Right cardiac atrium (tissue), 5 donors: ENCODE results near the gene ARMH4. TPM values are rescaled to one million over a fixed set of nuclear protein-coding genes. Genes with fewer than 3 reads are reported as not detected.
A peak's percentile ranks its signal among the peaks of the same experiment; 100 is the strongest.

ENCODE experiments used
- ATAC-seq, 2 donors: fragments of 200-7000 bp; cut with Tn5 transposase; one replicate each; pipeline versions ENCODE4 v1.8.0 to v1.9.1; 2020; ENCODE audit warnings: moderate library complexity in 2 of 2, mild to moderate bottlenecking in 1 of 2
- DNase-seq, 3 donors: peaks; one replicate each; pipeline ENCODE4 v3.0.0-alpha.2; 2020
- H3K27ac ChIP-seq: one replicate; pipeline ENCODE4 v1.5.1; 2013; ENCODE audit warnings: mild to moderate bottlenecking, low read length, control low read depth, moderate library complexity
- H3K27me3 ChIP-seq: one replicate; pipeline ENCODE4 v1.6.1; 2013; ENCODE audit not compliant: control insufficient read depth, insufficient read depth
- H3K4me1 ChIP-seq: one replicate; pipeline ENCODE4 v1.6.1; 2013; ENCODE audit warnings: low read length; ENCODE audit not compliant: control insufficient read depth, insufficient read depth
- H3K4me3 ChIP-seq: one replicate; pipeline ENCODE4 v1.5.1; 2013; ENCODE audit warnings: low read length, control low read depth
- H3K9me3 ChIP-seq: one replicate; pipeline ENCODE4 v1.6.1; 2013; ENCODE audit warnings: low read length; ENCODE audit not compliant: control insufficient read depth
- WGBS: extraction: QIAGEN DNeasy Blood & Tissue Kit; methylation state at CpG from one replicate; pipeline ENCODE4 v1.1.7; 2013; 5-methylcytosine and 5-hydroxymethylcytosine counted together
- intact Hi-C, 4 donors: fragments of 100-400 bp; cut with DNase I; formaldehyde crosslinking; loops; one replicate each; pipeline versions ENCODE4 v1.11.0 to v1.14.0; 2022 to 2023
- long read RNA-seq, 4 donors: library from polyadenylated mRNA; unstranded; transcript quantifications; one replicate each; pipeline ENCODE4 v2.0.0, GENCODE V29; 2020 to 2021
- polyA plus RNA-seq: library from polyadenylated mRNA; stranded (reverse); fragments of 200-250 nt; gene quantifications from one replicate; pipeline ENCODE4 v1.2.3, GENCODE V29; 2013
- total RNA-seq, 4 donors: library from RNA; stranded (reverse); fragmentation: NEBNext Ultra II Directional; extraction: Animal tissue kit (Norgen Biotek cat#: 25700); gene quantifications; one replicate each; pipeline ENCODE4 v1.2.1, GENCODE V29; 2021
- donor health status: healthy with polysubstance abuse.
- donor health status: DM: no; HTN: yes; CAD: no.
- donor health status: DM: no; HTN: no; CAD: no.
- donor health status: DM: no; HTN: yes; CAD: no; lungs with severe emphysema.
- donor health status: DM: yes; HTN: yes; CAD: no.

The ARMH4 gene
- total RNA-seq (1 to 10 TPM; 5.4 to 9.9 (median 8.4) TPM), polyA plus RNA-seq (2.1 TPM)
- long read RNA-seq, donor 1, full-length matches to known transcripts: 13 of 20 reads
- long read RNA-seq, donor 1, partial matches to known transcripts: 3 of 20 reads
- long read RNA-seq, donor 1, other reads (novel, unspliced or antisense): 4 of 20 reads
- long read RNA-seq, donor 2, full-length matches to known transcripts: 2 of 5 reads
- long read RNA-seq, donor 2, partial matches to known transcripts: 1 of 5 reads
- long read RNA-seq, donor 2, other reads (novel, unspliced or antisense): 2 of 5 reads
- long read RNA-seq, donor 3, full-length matches to known transcripts: 12 of 48 reads
- long read RNA-seq, donor 3, partial matches to known transcripts: 25 of 48 reads
- long read RNA-seq, donor 3, other reads (novel, unspliced or antisense): 11 of 48 reads
- long read RNA-seq, donor 4, full-length matches to known transcripts: 14 of 14 reads
- long read RNA-seq, donor 4, partial matches to known transcripts: 0 of 14 reads
- long read RNA-seq, donor 4, other reads (novel, unspliced or antisense): 0 of 14 reads

GRCh38 chr14:58152014-58152857, at the start of gene ARMH4:
Gene ARMH4 (minus strand): TSS chr14:58152213. CDS start chr14:58139358, 12,855 bp downstream.
- H3K9me3 ChIP-seq: no peaks in the 10 kb centered on the region
- no peaks in the 10 kb centered on the region for H3K4me1 ChIP-seq
- intact Hi-C loops: no loop called here
- WGBS: under 1% methylated on average over 70 of the region's 70 CpGs
- H3K27ac ChIP-seq: peak within 1 kb of the TSS; percentile 43
- H3K4me3 ChIP-seq: peak within 1 kb of the TSS; percentile 82
- peak; percentile 89 to 96 (median 94) for DNase-seq
- peak; percentile 99 for ATAC-seq
- H3K27me3 ChIP-seq: no peaks in the 10 kb centered on the region

DNA sequence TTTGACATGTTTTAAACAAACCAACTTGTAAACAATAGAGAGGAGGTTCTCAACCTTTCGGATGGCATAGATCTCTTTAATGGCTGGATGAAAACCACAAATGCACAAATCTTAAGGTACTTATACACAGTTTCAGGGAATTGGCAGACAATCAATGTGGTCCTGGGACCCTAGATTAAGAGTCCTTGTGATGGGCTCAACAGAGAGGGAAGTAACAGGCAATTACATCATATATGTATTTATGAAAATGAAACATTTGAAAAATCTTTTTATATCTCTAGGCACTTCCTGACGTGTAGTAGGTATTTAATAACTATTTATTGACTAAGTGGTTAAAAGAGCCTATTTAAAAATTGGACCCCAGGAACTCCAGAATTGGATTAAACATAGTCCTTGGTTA, 48.8 kb upstream of the ARMH4 start:
- intact Hi-C loops: no loop called here
- DNase-seq (no peak), ATAC-seq (no peak)
- Histone ChIP-seq H3K4me1 (no peaks in the 10 kb centered on the region), H3K27ac (no peak overlapping the region), H3K4me3 (peak overlapping the region; percentile 91), H3K9me3 (no peaks in the 10 kb centered on the region), H3K27me3 (no peaks in the 10 kb centered on the region)
- WGBS: 1% methylated on average over 2 of the region's 2 CpGs

DNA sequence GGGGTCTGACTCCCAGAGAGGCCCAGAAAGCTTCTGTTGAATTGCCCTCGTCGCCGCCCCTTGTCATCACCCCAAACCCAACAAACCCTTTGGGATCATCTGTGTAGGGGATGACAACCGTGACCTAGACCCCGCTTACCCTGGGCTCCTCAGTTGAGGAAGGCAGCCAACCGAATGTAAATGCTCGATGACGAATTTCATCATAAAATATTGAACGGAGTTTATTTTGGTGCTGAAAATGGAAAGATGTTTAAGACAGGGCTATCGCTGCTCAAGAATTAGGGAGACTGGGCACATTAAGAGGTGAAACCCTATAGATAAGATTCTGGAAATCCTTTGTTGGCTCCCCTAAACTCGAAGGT, 48.4 kb upstream of the ARMH4 start:
- Histone ChIP-seq H3K27me3 (no peaks in the 10 kb centered on the region), H3K4me1 (no peaks in the 10 kb centered on the region), H3K4me3 (peak overlapping the region; percentile 91), H3K9me3 (no peaks in the 10 kb centered on the region), H3K27ac (peak overlapping the region; percentile 96)
- WGBS: under 1% methylated on average over 11 of the region's 11 CpGs
- no peak for DNase-seq
- intact Hi-C loops: no loop called here
- peak in 1 of 2 donors; percentile 48 for ATAC-seq

GRCh38 chr14:58199726-58200479, 47.9 kb upstream of the ARMH4 start, which contains the start of gene ACTR10:
Gene ACTR10 (plus strand): TSS chr14:58200149. CDS start chr14:58200218, 69 bp downstream.
- under 1% methylated on average over 78 of the region's 78 CpGs for WGBS
- DNase-seq: peak; percentile 91 to 96 (median 95)
- no peaks in the 10 kb centered on the region for H3K9me3 ChIP-seq
- peak within 1 kb of the TSS; percentile 96 for H3K27ac ChIP-seq
- no peaks in the 10 kb centered on the region for H3K4me1 ChIP-seq
- peak; percentile 98 for ATAC-seq
- peak within 1 kb of the TSS; percentile 91 for H3K4me3 ChIP-seq
- H3K27me3 ChIP-seq: no peaks in the 10 kb centered on the region
- intact Hi-C loops: no loop called here

DNA sequence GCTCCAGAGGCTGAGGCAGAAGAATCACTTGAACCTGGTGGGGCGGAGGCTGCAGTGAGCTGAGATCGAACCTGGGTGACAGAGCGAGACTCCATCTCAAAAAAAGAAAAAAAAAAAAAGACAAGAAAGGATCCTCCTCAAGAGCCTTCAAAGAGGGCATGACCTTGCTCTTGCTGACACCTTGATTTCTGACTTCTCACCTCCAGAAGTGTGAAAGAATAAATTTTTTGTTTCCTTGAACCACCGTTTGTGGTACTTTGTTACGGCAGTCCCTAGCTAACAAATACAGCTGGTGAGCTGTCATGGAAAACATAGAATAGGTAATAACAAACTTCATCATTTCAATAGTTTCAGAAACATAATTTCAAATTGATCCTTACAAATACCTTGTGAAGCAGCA, 46.1 kb upstream of the ARMH4 start:
- no peak overlapping the region for H3K27ac ChIP-seq
- no peaks in the 10 kb centered on the region for H3K27me3 ChIP-seq
- DNase-seq: no peak
- intact Hi-C loops: no loop called here
- WGBS: 93% methylated on average over 5 of the region's 5 CpGs
- no peaks in the 10 kb centered on the region for H3K9me3 ChIP-seq
- H3K4me1 ChIP-seq: no peaks in the 10 kb centered on the region
- no peak overlapping the region for H3K4me3 ChIP-seq
- ATAC-seq: no peak

- H3K27ac ChIP-seq: no peak overlapping the region
- no peaks in the 10 kb centered on the region for H3K9me3 ChIP-seq
- intact Hi-C loops: no loop called here
- H3K4me1 ChIP-seq: no peaks in the 10 kb centered on the region
- 89% methylated on average over 1 of the region's 1 CpG for WGBS
- H3K4me3 ChIP-seq: no peak overlapping the region
- no peaks in the 10 kb centered on the region for H3K27me3 ChIP-seq
- ATAC-seq: no peak
- no peak for DNase-seq
These were observed 44.2 kb upstream of the ARMH4 start for GRCh38 chr14:58196198-58196597.

DNA sequence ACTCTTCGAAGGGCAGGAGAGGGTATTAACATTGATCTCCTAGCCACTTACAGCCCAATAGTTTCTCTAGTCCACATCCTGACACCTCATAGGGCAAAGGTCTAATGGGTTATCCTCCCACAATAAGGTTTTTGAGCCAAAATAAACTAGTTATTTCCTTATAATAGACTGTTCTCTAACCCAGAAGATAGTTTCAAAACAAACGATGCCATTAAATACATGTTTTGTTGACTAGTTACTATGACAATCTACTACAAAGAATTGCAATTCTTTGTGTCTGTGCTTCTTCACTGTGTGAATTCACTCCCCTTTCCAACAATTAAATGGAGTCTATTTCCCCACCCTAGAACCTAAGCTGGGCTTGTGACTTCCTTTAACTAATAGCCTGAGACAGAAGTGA, 41.5 kb upstream of the ARMH4 start:
- Histone ChIP-seq H3K9me3 (no peaks in the 10 kb centered on the region), H3K4me1 (no peaks in the 10 kb centered on the region), H3K27me3 (no peaks in the 10 kb centered on the region), H3K4me3 (no peak overlapping the region), H3K27ac (no peak overlapping the region)
- peak in 1 of 2 donors; percentile 84 for ATAC-seq
- DNase-seq: no peak
- WGBS: 53% methylated on average over 2 of the region's 2 CpGs
- intact Hi-C loops: no loop called here

DNA sequence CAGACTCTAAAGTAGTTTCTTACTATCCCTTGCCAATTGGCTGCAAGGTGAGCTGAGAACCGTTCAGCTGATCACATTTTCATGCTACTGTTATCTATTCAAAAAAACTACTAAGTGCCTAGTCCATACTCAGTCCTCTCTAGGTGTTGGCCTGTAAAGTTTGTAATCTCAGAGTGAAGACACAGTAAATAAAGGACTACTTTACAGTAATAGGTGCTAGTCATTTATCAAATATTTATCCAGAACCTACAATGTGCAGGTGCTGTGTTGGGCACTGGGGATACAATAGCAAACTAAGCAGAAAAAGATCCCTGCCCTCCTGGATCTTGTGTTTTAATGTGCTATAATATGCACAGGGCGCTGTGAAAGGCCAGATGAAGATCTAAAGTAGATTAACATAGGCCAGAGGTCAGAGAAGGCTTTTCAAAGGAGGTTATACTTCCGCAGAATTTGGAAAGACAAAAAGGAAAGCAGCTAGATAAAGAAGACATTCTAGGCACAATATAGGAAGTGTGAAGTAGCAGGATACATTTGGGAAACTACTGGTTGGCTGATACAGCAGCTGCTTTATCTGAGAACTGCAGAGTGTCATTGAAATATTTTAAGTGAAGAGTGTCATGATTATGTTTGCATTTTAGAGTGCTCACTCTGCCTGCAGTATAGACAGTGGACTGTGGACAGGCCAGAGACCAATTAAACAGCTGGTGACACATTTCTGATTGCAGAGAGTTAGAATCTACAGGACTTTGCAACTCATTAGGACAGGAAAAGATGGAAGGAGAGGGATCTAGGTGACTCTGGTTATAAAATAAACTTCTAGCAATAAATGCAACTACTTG, 40.0 kb upstream of the ARMH4 start:
- ATAC-seq (peak in 1 of 2 donors; percentile 26), DNase-seq (no peak)
- no peaks in the 10 kb centered on the region for H3K9me3 ChIP-seq
- no peak overlapping the region for H3K4me3 ChIP-seq
- intact Hi-C loops: no loop called here
- H3K4me1 ChIP-seq: no peaks in the 10 kb centered on the region
- H3K27me3 ChIP-seq: no peaks in the 10 kb centered on the region
- no peak overlapping the region for H3K27ac ChIP-seq
- WGBS: 36% methylated on average over 3 of the region's 3 CpGs

DNA sequence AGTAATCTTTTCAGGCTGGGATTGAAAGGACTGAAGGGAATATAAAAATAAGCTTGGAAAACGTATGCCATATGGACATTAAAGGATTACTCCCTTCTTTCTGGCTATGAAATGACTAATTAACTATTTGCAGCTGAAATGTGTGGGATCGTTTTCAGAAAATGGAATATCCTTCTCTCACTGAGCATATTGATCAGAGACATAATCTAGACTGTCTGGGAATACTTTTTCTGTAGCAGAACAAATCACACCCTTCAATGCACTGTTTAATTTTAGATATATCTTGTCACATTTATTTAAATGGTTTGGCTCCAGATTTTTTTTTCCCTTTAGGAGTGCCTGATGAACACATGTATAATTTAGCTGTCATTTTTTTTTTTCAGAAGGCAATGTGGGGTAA, 37.2 kb upstream of the ARMH4 start:
- ATAC-seq (no peak), DNase-seq (no peak)
- Histone ChIP-seq H3K9me3 (no peaks in the 10 kb centered on the region), H3K27ac (no peak overlapping the region), H3K27me3 (no peaks in the 10 kb centered on the region), H3K4me3 (no peak overlapping the region), H3K4me1 (no peaks in the 10 kb centered on the region)
- WGBS: 75% methylated on average over 2 of the region's 2 CpGs
- intact Hi-C loops: no loop called here

GRCh38 chr14:58177125-58177524, 25.1 kb upstream of the ARMH4 start:
- no peak overlapping the region for H3K27ac ChIP-seq
- DNase-seq: no peak
- H3K9me3 ChIP-seq: no peaks in the 10 kb centered on the region
- intact Hi-C loops: no loop called here
- no peak for ATAC-seq
- H3K4me3 ChIP-seq: no peak overlapping the region
- H3K4me1 ChIP-seq: no peaks in the 10 kb centered on the region
- no peaks in the 10 kb centered on the region for H3K27me3 ChIP-seq
- 80% methylated on average over 5 of the region's 5 CpGs for WGBS
